ENCODE data around the gene MAP2K3.

The MAP2K3 gene

GRCh38 chr17:21293831-21294210 lies 9.3 kb downstream of the MAP2K3 start:
- Histone ChIP-seq H3K27ac (no peak overlapping the region), H2AFZ (ENCODE audit: low read depth) (no peak overlapping the region), H4K20me1 (ENCODE audit: insufficient read depth) (no peaks in the 10 kb centered on the region), H3K4me1 (ENCODE audit: low read depth, poor library complexity, severe bottlenecking) (peaks cover 2% of the 10 kb centered on the region), H3K79me2 (ENCODE audit: insufficient read depth, low read depth) (peaks cover 38% of the 10 kb centered on the region), H3K9ac (no peak overlapping the region), H3K4me3 (IDR thresholded peaks at IDR 0.05; ENCODE audit: insufficient read depth, low read depth, low read length) (no peak overlapping the region), H3K4me2 (no peak overlapping the region), H3K27me3 (ENCODE audit: insufficient read depth, low read depth) (no peaks in the 10 kb centered on the region), H3K36me3 (ENCODE audit: insufficient read depth) (no peaks in the 10 kb centered on the region)
- TF ChIP-seq, protein P1, sequence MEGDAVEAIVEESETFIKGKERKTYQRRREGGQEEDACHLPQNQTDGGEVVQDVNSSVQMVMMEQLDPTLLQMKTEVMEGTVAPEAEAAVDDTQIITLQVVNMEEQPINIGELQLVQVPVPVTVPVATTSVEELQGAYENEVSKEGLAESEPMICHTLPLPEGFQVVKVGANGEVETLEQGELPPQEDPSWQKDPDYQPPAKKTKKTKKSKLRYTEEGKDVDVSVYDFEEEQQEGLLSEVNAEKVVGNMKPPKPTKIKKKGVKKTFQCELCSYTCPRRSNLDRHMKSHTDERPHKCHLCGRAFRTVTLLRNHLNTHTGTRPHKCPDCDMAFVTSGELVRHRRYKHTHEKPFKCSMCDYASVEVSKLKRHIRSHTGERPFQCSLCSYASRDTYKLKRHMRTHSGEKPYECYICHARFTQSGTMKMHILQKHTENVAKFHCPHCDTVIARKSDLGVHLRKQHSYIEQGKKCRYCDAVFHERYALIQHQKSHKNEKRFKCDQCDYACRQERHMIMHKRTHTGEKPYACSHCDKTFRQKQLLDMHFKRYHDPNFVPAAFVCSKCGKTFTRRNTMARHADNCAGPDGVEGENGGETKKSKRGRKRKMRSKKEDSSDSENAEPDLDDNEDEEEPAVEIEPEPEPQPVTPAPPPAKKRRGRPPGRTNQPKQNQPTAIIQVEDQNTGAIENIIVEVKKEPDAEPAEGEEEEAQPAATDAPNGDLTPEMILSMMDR (conservative IDR thresholded peaks at IDR 0.05; ENCODE audit: low read depth, low read length): no peak

DNA sequence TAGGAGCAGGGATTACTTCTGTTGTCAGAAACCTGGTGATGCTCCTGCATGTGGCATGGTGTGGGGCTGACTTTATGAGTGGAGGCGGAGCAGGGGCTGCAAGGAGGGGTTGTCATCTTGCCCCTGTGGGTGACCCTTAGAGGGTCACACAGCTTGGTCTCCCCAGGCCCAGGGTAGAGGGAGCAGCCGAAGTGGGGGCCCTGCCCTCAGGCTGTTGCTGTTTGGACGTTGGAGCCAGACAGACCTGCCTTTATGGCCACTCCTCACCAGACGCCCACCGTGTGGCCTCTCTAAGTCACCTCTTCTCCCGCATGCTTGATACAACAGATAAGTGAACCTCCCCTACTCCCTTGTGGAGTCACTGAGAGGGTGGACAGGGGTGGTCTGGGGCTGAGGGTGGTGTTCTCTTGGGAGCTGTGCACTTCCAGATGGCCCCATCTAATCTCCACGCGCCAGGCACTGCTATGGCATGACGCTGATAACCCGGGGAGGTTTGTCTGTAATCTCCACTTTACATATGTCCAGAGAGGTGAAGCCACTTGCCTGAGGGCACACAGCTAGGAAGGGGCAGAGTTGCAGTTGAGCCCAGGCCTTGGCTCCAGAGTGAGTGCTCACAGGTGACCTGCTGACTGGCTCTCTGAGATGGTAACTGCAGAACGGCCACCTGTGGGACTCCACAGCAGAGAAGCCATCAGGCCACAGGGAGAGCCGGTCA lies 10.0 kb downstream of the MAP2K3 start:
- Histone ChIP-seq H3K27ac (no peak overlapping the region), H3K79me2 (ENCODE audit: insufficient read depth, low read depth) (peaks cover 31% of the 10 kb centered on the region), H3K4me2 (no peak overlapping the region), H3K9ac (no peak overlapping the region), H3K27me3 (ENCODE audit: insufficient read depth, low read depth) (no peaks in the 10 kb centered on the region), H2AFZ (ENCODE audit: low read depth) (no peak overlapping the region), H3K4me1 (ENCODE audit: low read depth, poor library complexity, severe bottlenecking) (no peaks in the 10 kb centered on the region), H3K4me3 (IDR thresholded peaks at IDR 0.05; ENCODE audit: insufficient read depth, low read depth, low read length) (no peak overlapping the region), H4K20me1 (ENCODE audit: insufficient read depth) (no peaks in the 10 kb centered on the region), H3K36me3 (ENCODE audit: insufficient read depth) (no peaks in the 10 kb centered on the region)
- TF ChIP-seq, protein P1 (conservative IDR thresholded peaks at IDR 0.05; ENCODE audit: low read depth, low read length): no peak

DNA sequence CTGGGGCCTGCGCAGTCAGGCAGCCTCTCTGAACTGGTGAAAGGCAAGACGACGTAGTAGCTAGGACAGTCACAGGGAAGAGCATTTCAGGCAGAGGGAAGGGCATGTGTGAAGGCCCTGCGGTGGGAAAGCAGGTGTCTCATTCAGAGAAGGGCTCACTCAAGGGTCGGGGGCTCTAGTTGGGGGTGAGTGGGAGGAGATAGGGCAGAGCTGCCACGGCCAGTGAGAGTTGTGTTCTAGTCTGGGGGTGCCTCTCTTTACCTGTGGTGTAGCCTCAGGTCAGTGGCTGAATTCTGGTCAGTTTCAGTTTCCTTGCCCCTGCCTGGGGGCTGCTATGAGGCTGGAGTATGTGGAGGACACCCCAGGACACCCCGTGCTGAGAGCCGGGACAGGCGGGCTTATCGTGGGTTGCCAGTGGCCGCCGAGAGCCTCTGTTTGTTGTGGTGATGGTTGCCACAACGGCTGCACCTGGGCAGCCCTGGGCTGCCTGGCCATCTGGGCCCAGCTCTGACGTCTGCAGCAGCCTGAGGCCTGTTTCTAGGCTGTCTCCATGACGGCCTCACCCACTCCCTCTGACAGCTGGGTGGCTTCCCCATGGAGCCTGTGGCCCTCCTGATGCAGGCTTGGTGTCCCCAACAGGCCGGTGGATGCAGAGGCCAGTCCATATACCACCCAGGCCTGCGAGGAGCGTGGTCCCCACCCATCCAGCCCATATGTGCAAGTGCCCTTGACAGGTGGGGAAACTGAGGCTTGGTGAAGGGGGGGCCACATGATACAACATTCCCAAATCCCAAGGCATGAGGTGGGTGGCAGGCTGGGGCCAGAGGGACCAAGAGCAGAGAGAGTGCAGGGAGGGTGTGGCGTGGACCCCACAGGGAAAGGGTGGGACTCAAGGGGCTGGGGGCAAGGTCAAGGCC lies 10.8 kb downstream of the MAP2K3 start:
- no peak overlapping the region for H3K9ac ChIP-seq
- H3K4me3 ChIP-seq (IDR thresholded peaks at IDR 0.05; ENCODE audit: insufficient read depth, low read depth, low read length): no peak overlapping the region
- no peaks in the 10 kb centered on the region for H3K4me1 ChIP-seq (ENCODE audit: low read depth, poor library complexity, severe bottlenecking)
- no peak overlapping the region for H3K27ac ChIP-seq
- no peak overlapping the region for H2AFZ ChIP-seq (ENCODE audit: low read depth)
- H3K27me3 ChIP-seq (ENCODE audit: insufficient read depth, low read depth): no peaks in the 10 kb centered on the region
- no peak overlapping the region for H3K4me2 ChIP-seq
- H3K36me3 ChIP-seq (ENCODE audit: insufficient read depth): no peaks in the 10 kb centered on the region
- TF ChIP-seq, protein P1 (conservative IDR thresholded peaks at IDR 0.05; ENCODE audit: low read depth, low read length): no peak
- no peaks in the 10 kb centered on the region for H4K20me1 ChIP-seq (ENCODE audit: insufficient read depth)
- H3K79me2 ChIP-seq (ENCODE audit: insufficient read depth, low read depth): peaks cover 26% of the 10 kb centered on the region

- Histone ChIP-seq H3K4me2 (no peak overlapping the region), H3K4me3 (IDR thresholded peaks at IDR 0.05; ENCODE audit: insufficient read depth, low read depth, low read length) (no peak overlapping the region), H3K27me3 (ENCODE audit: insufficient read depth, low read depth) (no peaks in the 10 kb centered on the region), H3K79me2 (ENCODE audit: insufficient read depth, low read depth) (peaks cover 15% of the 10 kb centered on the region; the same call in 1 of the 2 replicates), H4K20me1 (ENCODE audit: insufficient read depth) (no peaks in the 10 kb centered on the region), H3K36me3 (ENCODE audit: insufficient read depth) (no peaks in the 10 kb centered on the region), H2AFZ (ENCODE audit: low read depth) (no peak overlapping the region), H3K4me1 (ENCODE audit: low read depth, poor library complexity, severe bottlenecking) (no peaks in the 10 kb centered on the region), H3K9ac (no peak overlapping the region), H3K27ac (no peak overlapping the region)
- TF ChIP-seq, protein P1 (conservative IDR thresholded peaks at IDR 0.05; ENCODE audit: low read depth, low read length): no peak
These were observed 11.8 kb downstream of the MAP2K3 start for GRCh38 chr17:21296097-21297025.

Data from KMS-11 (cell line).